Upper lobe of right lung (tissue), 1 donor: ENCODE measurements around the gene LRCH4. TPM values are rescaled to one million over a fixed set of nuclear protein-coding genes. Genes with fewer than 3 reads are reported as not detected.

Source experiments
- ATAC-seq: fragments of 200-7000 bp; cut with Tn5 transposase; one replicate; pipeline ENCODE4 v1.9.1; 2020; ENCODE audit warnings: mild to moderate bottlenecking, moderate library complexity
- DNase-seq: peaks from one replicate; pipeline ENCODE4 v3.0.0-alpha.2; 2020
- H3K27ac ChIP-seq: fragments of 200-600 bp; one replicate; pipeline ENCODE4 v1.8.0; 2022
- H3K27me3 ChIP-seq: fragments of 200-600 bp; one replicate; pipeline ENCODE4 v1.8.0; 2022; ENCODE audit warnings: mild to moderate bottlenecking
- H3K36me3 ChIP-seq: fragments of 200-600 bp; one replicate; pipeline ENCODE4 v1.8.0; 2022
- H3K4me1 ChIP-seq: fragments of 200-600 bp; one replicate; pipeline ENCODE4 v1.8.0; 2022
- H3K4me3 ChIP-seq: fragments of 200-600 bp; one replicate; pipeline ENCODE4 v1.8.0; 2022; ENCODE audit warnings: mild to moderate bottlenecking
- H3K9me3 ChIP-seq: fragments of 200-600 bp; one replicate; pipeline ENCODE4 v1.8.0; 2022
- intact Hi-C: fragments of 100-400 bp; cut with DNase I; formaldehyde crosslinking; loops from one replicate; pipeline ENCODE4 v1.11.0; 2022
- total RNA-seq: library from RNA; stranded (reverse); fragmentation: NEBNext Ultra II Directional; extraction: Animal tissue kit (Norgen Biotek cat#: 25700); gene quantifications from one replicate; pipeline ENCODE4 v1.2.1, GENCODE V29; 2021
- TF ChIP-seq, protein P1 (sequence below): fragments of 200-600 bp; IDR thresholded peaks from one replicate; pipeline ENCODE4 v1.8.0; 2022; ENCODE audit warnings: antibody characterized with exemption
- donor health status: DM: no; HTN: yes; CAD: no; lungs with severe emphysema.

LRCH4 gene
- total RNA-seq, 1 donor from 2014 or later, result 88.0 TPM

- intact Hi-C loops, result no loop called here
- Histone ChIP-seq H3K27me3 (no peaks in the 10 kb centered on the region), H3K4me1 (peaks cover 19% of the 10 kb centered on the region), H3K9me3 (no peaks in the 10 kb centered on the region), H3K27ac (no peak overlapping the region), H3K4me3 (no peak overlapping the region), H3K36me3 (no peaks in the 10 kb centered on the region)
- ATAC-seq (no peak), DNase-seq (no peak)
- TF ChIP-seq, protein P1, sequence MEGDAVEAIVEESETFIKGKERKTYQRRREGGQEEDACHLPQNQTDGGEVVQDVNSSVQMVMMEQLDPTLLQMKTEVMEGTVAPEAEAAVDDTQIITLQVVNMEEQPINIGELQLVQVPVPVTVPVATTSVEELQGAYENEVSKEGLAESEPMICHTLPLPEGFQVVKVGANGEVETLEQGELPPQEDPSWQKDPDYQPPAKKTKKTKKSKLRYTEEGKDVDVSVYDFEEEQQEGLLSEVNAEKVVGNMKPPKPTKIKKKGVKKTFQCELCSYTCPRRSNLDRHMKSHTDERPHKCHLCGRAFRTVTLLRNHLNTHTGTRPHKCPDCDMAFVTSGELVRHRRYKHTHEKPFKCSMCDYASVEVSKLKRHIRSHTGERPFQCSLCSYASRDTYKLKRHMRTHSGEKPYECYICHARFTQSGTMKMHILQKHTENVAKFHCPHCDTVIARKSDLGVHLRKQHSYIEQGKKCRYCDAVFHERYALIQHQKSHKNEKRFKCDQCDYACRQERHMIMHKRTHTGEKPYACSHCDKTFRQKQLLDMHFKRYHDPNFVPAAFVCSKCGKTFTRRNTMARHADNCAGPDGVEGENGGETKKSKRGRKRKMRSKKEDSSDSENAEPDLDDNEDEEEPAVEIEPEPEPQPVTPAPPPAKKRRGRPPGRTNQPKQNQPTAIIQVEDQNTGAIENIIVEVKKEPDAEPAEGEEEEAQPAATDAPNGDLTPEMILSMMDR, result peak; percentile 35
Observed at GRCh38 chr7:100588438-100588837, 2.5 kb upstream of the LRCH4 start.

GRCh38 chr7:100586266-100587025 lies 517 bp upstream of the LRCH4 start, which contains the start of gene FBXO24:
Gene FBXO24 (plus strand): TSS chr7:100586328. CDS start chr7:100586626, 298 bp downstream.
- Histone ChIP-seq H3K27me3 (no peaks in the 10 kb centered on the region), H3K27ac (peak within 1 kb of the TSS; percentile 99), H3K4me3 (peak within 1 kb of the TSS; percentile 98), H3K9me3 (no peaks in the 10 kb centered on the region), H3K36me3 (peaks cover 17% of the 10 kb centered on the region), H3K4me1 (peaks cover 39% of the 10 kb centered on the region)
- DNase-seq, result peak; percentile 100
- ATAC-seq, result peak; percentile 89
- TF ChIP-seq, protein P1, result no peak
- intact Hi-C loops, result no loop called here

- Histone ChIP-seq H3K9me3 (no peaks in the 10 kb centered on the region), H3K4me3 (peak overlapping the region; percentile 98), H3K27ac (peak overlapping the region; percentile 99), H3K27me3 (no peaks in the 10 kb centered on the region), H3K4me1 (peaks cover 41% of the 10 kb centered on the region), H3K36me3 (peaks cover 31% of the 10 kb centered on the region)
- intact Hi-C loops, result no loop called here
- ATAC-seq, result no peak
- DNase-seq, result peak; percentile 77
- TF ChIP-seq, protein P1, result no peak
Observed at GRCh38 chr7:100584683-100585510, 1.0 kb downstream of the LRCH4 start.

- TF ChIP-seq, protein P1, result no peak
- H3K4me1 ChIP-seq, result peaks cover 41% of the 10 kb centered on the region
- H3K36me3 ChIP-seq, result peaks cover 37% of the 10 kb centered on the region
- no peaks in the 10 kb centered on the region for H3K27me3 ChIP-seq
- no peaks in the 10 kb centered on the region for H3K9me3 ChIP-seq
- no peak for ATAC-seq
- DNase-seq, result no peak
- intact Hi-C loops, result no loop called here
- peak overlapping the region; percentile 99 for H3K27ac ChIP-seq
- H3K4me3 ChIP-seq, result peak overlapping the region; percentile 98
Observed at GRCh38 chr7:100584054-100584682, 1.8 kb downstream of the LRCH4 start.

GRCh38 chr7:100583132-100584053 lies 2.5 kb downstream of the LRCH4 start:
- Histone ChIP-seq H3K27ac (peak overlapping the region; percentile 99), H3K27me3 (no peaks in the 10 kb centered on the region), H3K9me3 (no peaks in the 10 kb centered on the region), H3K36me3 (peaks cover 44% of the 10 kb centered on the region), H3K4me3 (peak overlapping the region; percentile 98), H3K4me1 (peaks cover 41% of the 10 kb centered on the region)
- peak; percentile 88 for DNase-seq
- peak; percentile 10 for ATAC-seq
- intact Hi-C loops, result no loop called here
- TF ChIP-seq, protein P1, result no peak
